Kidney (tissue), 14 donors: ENCODE measurements around the gene TCF7L2. TPM values are rescaled to one million over a fixed set of nuclear protein-coding genes. Genes with fewer than 3 reads are reported as not detected.

Experiments used
- DNase-seq, 5 donors: peaks; one replicate each; pipeline ENCODE4 v3.0.0-alpha.2; 2013 to 2020
- FAIRE-seq: peaks from 2 replicates; lab custom pipeline; 2012; peaks lifted over from hg19 to GRCh38; lab: Jason Lieb, UNC
- H3K27ac ChIP-seq, 2 donors: one replicate each; pipeline ENCODE4 v1.7.0; 2013; ENCODE audit warnings: low read depth in 2 of 2, low read length in 2 of 2, inconsistent platforms in 1 of 2
- H3K27me3 ChIP-seq: one replicate; pipeline ENCODE4 v1.7.1; 2013; ENCODE audit warnings: low read length, inconsistent platforms; ENCODE audit not compliant: control insufficient read depth, insufficient read depth
- H3K36me3 ChIP-seq, 3 donors: one replicate each; pipeline versions ENCODE4 v1.7.0 to v1.7.1; 2013; ENCODE audit warnings: low read length in 3 of 3, control low read depth in 1 of 3, inconsistent platforms in 1 of 3; ENCODE audit not compliant: insufficient read depth in 3 of 3, control insufficient read depth in 2 of 3
- H3K4me1 ChIP-seq, 3 donors: one replicate each; pipeline versions ENCODE4 v1.7.0 to v1.7.1; 2013; ENCODE audit warnings: low read length in 3 of 3, inconsistent platforms in 1 of 3, low read depth in 1 of 3; ENCODE audit not compliant: control insufficient read depth in 2 of 3, insufficient read depth in 2 of 3
- H3K4me3 ChIP-seq, 3 donors: one replicate each; pipeline versions ENCODE4 v1.7.0 to v1.8.1; 2013; ENCODE audit warnings: low read length in 3 of 3, control low read depth in 1 of 3, inconsistent platforms in 1 of 3
- H3K9ac ChIP-seq, 3 donors: one replicate each; pipeline versions ENCODE4 v1.7.0 to v1.7.1; 2013; ENCODE audit warnings: low read length in 3 of 3, control low read depth in 1 of 3, inconsistent platforms in 1 of 3
- H3K9me3 ChIP-seq, 3 donors: one replicate each; pipeline versions ENCODE4 v1.7.0 to v1.7.1; 2013; ENCODE audit warnings: low read length in 3 of 3, control low read depth in 1 of 3, inconsistent platforms in 1 of 3; ENCODE audit not compliant: control insufficient read depth in 2 of 3, insufficient read depth in 1 of 3
- intact Hi-C: fragments of 100-400 bp; cut with DNase I; formaldehyde crosslinking; loops from one replicate; pipeline ENCODE4 v1.11.1; 2022
- polyA plus RNA-seq: library from polyadenylated mRNA; stranded (reverse); fragments of 350-450 nt; fragmentation: Illumina TruSeq; extraction: RNeasy Lipid Tissue Mini Kit (QIAGEN cat#74804); gene quantifications from one replicate; pipeline ENCODE4 v1.2.3, GENCODE V29; 2014; ENCODE audit warnings: low read depth, low replicate concordance; ENCODE audit not compliant: insufficient read depth
- total RNA-seq: library from RNA; stranded (reverse); fragmentation: NEBNext Ultra II Directional; extraction: Animal tissue kit (Norgen Biotek cat#: 25700); gene quantifications from one replicate; pipeline ENCODE4 v1.2.1, GENCODE V29; 2021
- TF ChIP-seq, protein P1 (sequence below): IDR thresholded peaks from 3 replicates; pipeline ENCODE4 v1.5.1; 2012; ENCODE audit warnings: mild to moderate bottlenecking, moderate library complexity, borderline replicate concordance; ENCODE audit not compliant: insufficient read depth; ENCODE audit errors: extremely low read depth
- donor health status: control.
- donor health status: control.
- donor health status: control.
- donor health status: control.
- donor health status: control.
- donor health status: DM: yes; HTN: yes; CAD: no.
- donor health status: Normal renal cell carcinoma (clear cell type).

TCF7L2 gene
- total and polyA plus RNA-seq, 2 donors from 2014 or later, result 6.5 to 32.4 TPM

DNA sequence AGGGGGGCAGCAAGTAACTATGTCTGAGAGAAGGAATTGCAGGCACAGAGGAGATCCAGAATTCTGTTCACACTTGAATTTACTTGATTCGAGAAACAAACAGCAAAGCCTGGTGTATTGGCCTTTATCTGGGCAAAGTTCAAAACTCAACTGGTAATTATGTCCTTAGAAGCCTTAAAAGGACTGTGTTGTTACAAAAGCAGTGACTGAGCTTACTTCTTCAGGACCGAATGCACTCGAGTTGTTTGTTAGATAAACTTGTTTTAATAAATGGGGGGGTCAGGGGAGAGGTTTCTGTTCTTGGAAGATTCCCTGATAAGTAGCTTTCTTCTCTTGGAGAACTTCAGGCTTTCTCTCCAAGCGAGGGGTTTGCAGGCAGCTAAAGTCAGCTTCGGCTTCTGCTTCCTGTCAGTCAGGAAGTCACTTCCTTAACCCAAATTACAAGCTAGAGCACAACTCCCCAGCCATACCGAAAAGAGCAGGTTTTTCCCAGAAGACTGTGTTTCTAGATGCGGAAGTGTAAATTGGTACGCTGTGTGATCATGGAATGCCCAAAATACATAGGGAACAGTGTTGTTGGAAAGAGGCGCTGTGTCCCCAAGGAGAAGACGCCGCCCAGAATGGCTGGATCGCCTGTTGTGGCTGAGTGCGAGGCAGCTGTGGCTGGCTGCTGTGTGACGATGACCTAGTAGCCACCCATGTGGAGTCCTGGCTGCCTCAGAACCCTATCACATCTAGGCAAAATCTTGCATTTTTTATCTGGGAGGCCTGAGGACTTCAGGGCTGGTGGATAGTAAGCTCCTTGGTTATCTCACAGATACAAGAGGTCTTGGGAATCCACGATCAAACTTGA, 110.4 kb downstream of the TCF7L2 start:
- intact Hi-C loops, result no loop called here
- FAIRE-seq, result no peak
- Histone ChIP-seq H3K36me3 (no peaks in the 10 kb centered on the region), H3K9ac (no peak overlapping the region), H3K4me1 (peaks cover 8 to 40% (median 39%) of the 10 kb centered on the region in 3 donors), H3K27ac (peak overlapping the region; percentile 43 to 46), H3K9me3 (no peaks in the 10 kb centered on the region), H3K4me3 (peak overlapping the region in 1 of 3 donors; percentile 19), H3K27me3 (no peaks in the 10 kb centered on the region)
- TF ChIP-seq, protein P1, sequence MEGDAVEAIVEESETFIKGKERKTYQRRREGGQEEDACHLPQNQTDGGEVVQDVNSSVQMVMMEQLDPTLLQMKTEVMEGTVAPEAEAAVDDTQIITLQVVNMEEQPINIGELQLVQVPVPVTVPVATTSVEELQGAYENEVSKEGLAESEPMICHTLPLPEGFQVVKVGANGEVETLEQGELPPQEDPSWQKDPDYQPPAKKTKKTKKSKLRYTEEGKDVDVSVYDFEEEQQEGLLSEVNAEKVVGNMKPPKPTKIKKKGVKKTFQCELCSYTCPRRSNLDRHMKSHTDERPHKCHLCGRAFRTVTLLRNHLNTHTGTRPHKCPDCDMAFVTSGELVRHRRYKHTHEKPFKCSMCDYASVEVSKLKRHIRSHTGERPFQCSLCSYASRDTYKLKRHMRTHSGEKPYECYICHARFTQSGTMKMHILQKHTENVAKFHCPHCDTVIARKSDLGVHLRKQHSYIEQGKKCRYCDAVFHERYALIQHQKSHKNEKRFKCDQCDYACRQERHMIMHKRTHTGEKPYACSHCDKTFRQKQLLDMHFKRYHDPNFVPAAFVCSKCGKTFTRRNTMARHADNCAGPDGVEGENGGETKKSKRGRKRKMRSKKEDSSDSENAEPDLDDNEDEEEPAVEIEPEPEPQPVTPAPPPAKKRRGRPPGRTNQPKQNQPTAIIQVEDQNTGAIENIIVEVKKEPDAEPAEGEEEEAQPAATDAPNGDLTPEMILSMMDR, result no peak
- DNase-seq, result peak in 3 of 5 donors; percentile 34 to 80 (median 44)

DNA sequence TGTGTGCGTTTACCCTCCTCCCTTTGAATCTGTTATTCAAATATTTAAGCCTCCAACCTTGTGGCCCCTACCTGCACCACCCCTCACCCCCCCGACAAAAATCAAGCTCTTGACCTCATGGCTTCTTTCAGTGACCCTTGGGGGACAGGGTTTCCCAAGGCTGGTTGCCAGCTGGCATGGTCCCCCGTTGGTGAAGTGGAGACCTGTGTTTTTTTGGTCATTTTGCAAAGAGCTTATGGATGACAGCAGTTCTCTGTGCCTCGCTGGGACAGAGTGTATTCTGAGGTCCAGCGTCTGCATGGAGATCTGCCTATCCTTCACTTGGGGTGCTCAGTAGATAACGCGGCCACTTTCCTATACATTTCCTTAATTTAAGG, 111.0 kb downstream of the TCF7L2 start:
- FAIRE-seq, result no peak
- no peak overlapping the region for H3K9ac ChIP-seq
- DNase-seq, result no peak
- intact Hi-C loops, result no loop called here
- H3K9me3 ChIP-seq, result no peaks in the 10 kb centered on the region
- no peaks in the 10 kb centered on the region for H3K36me3 ChIP-seq
- TF ChIP-seq, protein P1, result no peak
- no peaks in the 10 kb centered on the region for H3K27me3 ChIP-seq
- H3K4me3 ChIP-seq, result peak overlapping the region in 1 of 3 donors; percentile 19
- peak overlapping the region; percentile 43 to 46 for H3K27ac ChIP-seq
- peaks cover 8 to 40% (median 39%) of the 10 kb centered on the region in 3 donors for H3K4me1 ChIP-seq

DNA sequence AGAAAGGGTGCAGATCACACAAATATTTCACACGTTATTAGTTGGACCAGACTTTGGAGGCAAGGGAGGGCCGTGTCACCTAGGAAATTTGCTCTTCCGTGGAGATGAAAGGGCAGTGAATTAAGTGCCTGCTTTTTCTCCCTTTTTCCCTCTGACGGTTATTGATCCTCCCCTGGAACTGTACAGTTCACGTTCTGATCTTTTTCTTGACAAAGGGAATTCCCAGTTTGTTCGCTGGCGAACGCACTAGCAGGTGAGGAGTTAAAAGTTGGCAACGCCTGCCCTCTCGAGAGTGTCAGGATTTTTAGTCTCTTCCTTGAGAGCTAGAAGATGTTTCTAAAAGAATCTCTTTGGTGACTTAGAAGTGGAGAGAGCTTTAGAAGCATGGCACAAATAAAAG, 111.5 kb downstream of the TCF7L2 start:
- H3K27ac ChIP-seq, result peak overlapping the region in 1 of 2 donors; percentile 43
- peaks cover 8 to 40% (median 39%) of the 10 kb centered on the region in 3 donors for H3K4me1 ChIP-seq
- H3K36me3 ChIP-seq, result no peaks in the 10 kb centered on the region
- intact Hi-C loops, result no loop called here
- no peaks in the 10 kb centered on the region for H3K27me3 ChIP-seq
- no peak overlapping the region for H3K9ac ChIP-seq
- TF ChIP-seq, protein P1, result no peak
- no peak overlapping the region for H3K4me3 ChIP-seq
- FAIRE-seq (no peak), DNase-seq (no peak)
- no peaks in the 10 kb centered on the region for H3K9me3 ChIP-seq
